ENCODE measurements around the gene TUBA3D. TPM values are rescaled to one million over a fixed set of nuclear protein-coding genes. Genes with fewer than 3 reads are reported as not detected.
"Not testable (repeated sequence)": the region's sequence is repeated elsewhere in the genome, so short reads cannot be mapped to it uniquely, and the experiment has no call there.

The TUBA3D gene
- total RNA-seq, 1 experiment from 2014 or later = not detected

DNA sequence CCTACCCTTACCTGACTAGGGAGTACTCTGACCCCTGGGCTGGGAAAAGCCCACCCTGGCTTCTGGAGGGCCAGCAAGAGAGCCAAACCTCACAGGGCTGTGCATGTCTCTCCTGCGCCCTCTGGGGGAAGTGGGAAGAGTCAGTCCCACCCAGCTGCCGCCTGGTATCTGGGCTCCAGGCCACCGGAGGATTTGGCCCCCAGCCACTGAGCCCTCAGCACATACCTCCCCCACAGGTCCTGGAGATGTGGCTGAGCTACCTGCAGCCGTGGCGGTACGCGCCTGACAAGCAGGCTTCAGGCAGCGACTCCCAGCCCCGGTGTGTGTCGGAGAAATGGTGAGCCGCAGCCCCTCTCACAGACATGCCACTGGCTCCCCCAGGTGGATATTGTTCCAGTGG lies 40.7 kb downstream of the TUBA3D start:
- not testable (repeated sequence) for H2BK20ac ChIP-seq (ENCODE audit: low read depth, low read length, poor library complexity, severe bottlenecking); H3K27me3 Mint-ChIP-seq (ENCODE audit: low read depth); H3K23me2 ChIP-seq (ENCODE audit: insufficient read length, low read depth, low read length, poor library complexity, severe bottlenecking); H3K79me2 ChIP-seq (ENCODE audit: insufficient read depth, low read length); H3K18ac ChIP-seq (ENCODE audit: insufficient read length, low read depth, low read length); H4K20me1 ChIP-seq (ENCODE audit: control insufficient read depth, insufficient read depth, insufficient read length); H3K9ac ChIP-seq (ENCODE audit: extremely low read depth, insufficient read length, low read length); H3K27me3 ChIP-seq (ENCODE audit: insufficient read depth, low read length); H2BK15ac ChIP-seq (ENCODE audit: low read depth, low read length); H2AK5ac ChIP-seq (ENCODE audit: insufficient read length, low read length); H2BK5ac ChIP-seq (ENCODE audit: insufficient read length, low read length); H3K56ac ChIP-seq (ENCODE audit: insufficient read length, low read depth, low read length); H2BK120ac ChIP-seq (ENCODE audit: low read depth, low read length, poor library complexity, severe bottlenecking); H3K4ac ChIP-seq (ENCODE audit: low read depth, low read length); H3K79me1 ChIP-seq (ENCODE audit: insufficient read depth, low read depth, low read length, poor library complexity, severe bottlenecking); H3K27ac Mint-ChIP-seq; H3K9me3 Mint-ChIP-seq; H2AFZ ChIP-seq (ENCODE audit: low read length); H3K23ac ChIP-seq (ENCODE audit: insufficient read length, low read depth, low read length); H3K4me1 ChIP-seq (ENCODE audit: insufficient read depth, low read length); H3K4me1 Mint-ChIP-seq; H3K14ac ChIP-seq (ENCODE audit: insufficient read depth, low read length); H3K9me3 ChIP-seq (ENCODE audit: control insufficient read depth, low read depth, low read length); H4K8ac ChIP-seq (replicated peaks; ENCODE audit: insufficient read length, low read depth, low read length); H2BK12ac ChIP-seq (ENCODE audit: insufficient read length, low read depth, low read length); H3K4me2 ChIP-seq (ENCODE audit: insufficient read depth, insufficient read length, low read length); H3K27ac ChIP-seq (ENCODE audit: insufficient read length, low read depth, low read length); H4K5ac ChIP-seq (ENCODE audit: insufficient read length, low read depth, low read length); H3K4me3 Mint-ChIP-seq; H4K91ac ChIP-seq (ENCODE audit: insufficient read length, low read depth, low read length); H3T11ph ChIP-seq (ENCODE audit: low read length)
- peak; percentile 57 for DNase-seq
- peaks cover 11 to 46% (median 36%) of the 10 kb centered on the region in 3 experiments; a peak in 6 of 7 replicates for H3K36me3 Mint-ChIP-seq (ENCODE audit: insufficient read depth in 1 of 3, low read depth in 3 of 3)
- WGBS (ENCODE audit: extremely low coverage, insufficient read length, low lambda C conversion rate) = no CpG with 5 or more reads among the region's 11 CpGs
- peak; percentile 63 for TF ChIP-seq CTCF (conservative IDR thresholded peaks at IDR 0.05)
